SK-N-SH (cell line): ENCODE results near the gene TGFBI. TPM values are rescaled to one million over a fixed set of nuclear protein-coding genes. Genes with fewer than 3 reads are reported as not detected.

Source experiments
- CTCF ChIA-PET: fragments of 300-600, 350-600 bp; formaldehyde crosslinking; extraction: SDS; loops from one replicate; lab custom pipeline; 2021; lab: Yijun Ruan, JAX
- POLR2A ChIA-PET: fragments of 350-600 bp; sonication (Branson Sonifier 250); formaldehyde crosslinking; extraction: SDS; loops from one replicate; lab custom pipeline; 2020; ENCODE audit warnings: antibody characterized with exemption, inconsistent platforms; lab: Yijun Ruan, JAX
- DNase-seq: peaks from one replicate; pipeline ENCODE4 v3.0.0; 2012
- H2AFZ ChIP-seq: fragments of 200-600 bp; sonication (generic); 2 replicates; pipeline ENCODE4 v1.8.1; 2016; ENCODE audit warnings: antibody characterized with exemption, mild to moderate bottlenecking, low read depth
- H3F3A ChIP-seq: fragments of 200-600 bp; sonication (generic); replicated peaks from 2 replicates; pipeline ENCODE3; 2016; ENCODE audit warnings: antibody characterized with exemption, mild to moderate bottlenecking; ENCODE audit not compliant: insufficient read depth
- H3K27ac ChIP-seq, 2 experiments: fragments of 200-500 bp in 1 of 2; fragments of 200-600 bp in 1 of 2; sonication (Bioruptor generic) in 1 of 2; sonication (generic), shearing (Covaris generic) in 1 of 2; 2 replicates each; pipeline versions ENCODE4 v1.5.1 to v1.6.1; 2014 to 2016; ENCODE audit warnings: low read depth in 2 of 2, inconsistent platforms in 1 of 2, low read length in 1 of 2, mild to moderate bottlenecking in 1 of 2, mixed read lengths in 1 of 2
- H3K27me3 ChIP-seq: fragments of 200-600 bp; sonication (generic), shearing (Covaris generic); 2 replicates; pipeline ENCODE4 v1.6.1; 2016; ENCODE audit warnings: mixed run types; ENCODE audit not compliant: insufficient read depth
- H3K36me3 ChIP-seq, 2 experiments: fragments of 200-500 bp in 1 of 2; fragments of 200-600 bp in 1 of 2; sonication (Bioruptor generic) in 1 of 2; sonication (generic) in 1 of 2; replicated peaks in 1 of 2; 2 replicates each; pipeline versions ENCODE3 to v1.5.1; 2014 to 2016; ENCODE audit warnings: low read length in 1 of 2, mild to moderate bottlenecking in 1 of 2; ENCODE audit not compliant: insufficient read depth in 2 of 2, control insufficient read depth in 1 of 2
- H3K4me1 ChIP-seq, 2 experiments: fragments of 200-500 bp in 1 of 2; fragments of 200-600 bp in 1 of 2; sonication (Bioruptor generic) in 1 of 2; sonication (generic), shearing (Covaris generic) in 1 of 2; 2 replicates each; pipeline versions ENCODE4 v1.5.1 to v1.6.1; 2014 to 2016; ENCODE audit warnings: low read depth in 1 of 2, low read length in 1 of 2, mixed run types in 1 of 2; ENCODE audit not compliant: insufficient read depth in 2 of 2, control insufficient read depth in 1 of 2
- H3K4me2 ChIP-seq: fragments of 200-600 bp; sonication (generic), shearing (Covaris generic); 2 replicates; pipeline ENCODE4 v1.6.1; 2017; ENCODE audit warnings: mixed run types
- H3K4me3 ChIP-seq, 2 experiments: fragments of 200-500 bp in 1 of 2; fragments of 200-600 bp in 1 of 2; sonication (Bioruptor generic) in 1 of 2; sonication (generic), shearing (Covaris generic) in 1 of 2; 2 replicates each; pipeline versions ENCODE4 v1.5.1 to v1.8.1; 2014 to 2016; ENCODE audit warnings: low read depth in 2 of 2, inconsistent platforms in 1 of 2, low read length in 1 of 2, mild to moderate bottlenecking in 1 of 2, mixed read lengths in 1 of 2, moderate library complexity in 1 of 2
- H3K79me2 ChIP-seq: fragments of 200-600 bp; sonication (generic); 2 replicates; pipeline ENCODE4 v1.8.1; 2017; ENCODE audit warnings: mild to moderate bottlenecking; ENCODE audit not compliant: insufficient read depth
- H3K9ac ChIP-seq: fragments of 200-600 bp; sonication (generic); 2 replicates; pipeline ENCODE4 v1.6.1; 2017; ENCODE audit warnings: mixed run types
- H3K9me2 ChIP-seq: fragments of 200-600 bp; sonication (generic); 2 replicates; pipeline ENCODE4 v1.6.1; 2017; ENCODE audit warnings: mixed run types
- H3K9me3 ChIP-seq: fragments of 200-600 bp; sonication (generic); 2 replicates; pipeline ENCODE4 v1.6.1; 2017; ENCODE audit warnings: mixed run types, mild to moderate bottlenecking, moderate library complexity
- H4K20me1 ChIP-seq: fragments of 200-600 bp; sonication (generic); 2 replicates; pipeline ENCODE4 v1.6.1; 2017; ENCODE audit warnings: mild to moderate bottlenecking, mixed run types; ENCODE audit not compliant: insufficient read depth
- CHD2 ChIP-seq: fragments of 150-350 bp; IDR thresholded peaks from 2 replicates; pipeline ENCODE4 v1.6.1; 2018; ENCODE audit warnings: low read length; ENCODE audit not compliant: partially characterized antibody
- CTCF ChIP-seq: fragments of 200-600 bp; sonication (generic); IDR thresholded peaks from 2 replicates; pipeline ENCODE4 v1.6.1; 2017; ENCODE audit warnings: antibody characterized with exemption, mild to moderate bottlenecking, moderate library complexity
- EP300 ChIP-seq, 2 experiments: IDR thresholded peaks; 2 replicates each; pipeline versions ENCODE4 v1.4.0 to v1.6.1; 2012; ENCODE audit warnings: borderline replicate concordance in 1 of 2, low read depth in 1 of 2, low read length in 1 of 2
- EZH2phosphoT487 ChIP-seq: fragments of 200-600 bp; sonication (generic); IDR thresholded peaks from 2 replicates; pipeline ENCODE4 v1.6.1; 2017; ENCODE audit warnings: low read depth, mixed run types, mild to moderate bottlenecking, antibody characterized with exemption, moderate library complexity, borderline replicate concordance
- FOSL2 ChIP-seq: IDR thresholded peaks from 2 replicates; pipeline ENCODE4 v1.4.0; 2012; ENCODE audit warnings: low read depth, mild to moderate bottlenecking, moderate library complexity, borderline replicate concordance
- FOXJ3 ChIP-seq: sonication (generic); formaldehyde crosslinking; IDR thresholded peaks from 2 replicates; pipeline ENCODE4 v1.5.1; 2020; ENCODE audit warnings: mild to moderate bottlenecking, missing genetic modification reagents
- FOXM1 ChIP-seq: IDR thresholded peaks from 2 replicates; pipeline ENCODE4 v1.4.0; 2012; ENCODE audit warnings: low read depth, mild to moderate bottlenecking
- GATA2 ChIP-seq: sonication (generic); formaldehyde crosslinking; IDR thresholded peaks from 2 replicates; pipeline ENCODE4 v1.5.0; 2020; ENCODE audit warnings: mild to moderate bottlenecking, missing genetic modification reagents
- MEF2A ChIP-seq: IDR thresholded peaks from 2 replicates; pipeline ENCODE4 v1.4.0; 2012; ENCODE audit warnings: low read depth, borderline replicate concordance
- MXI1 ChIP-seq: IDR thresholded peaks from 2 replicates; pipeline ENCODE4 v1.6.1; 2012; ENCODE audit warnings: mild to moderate bottlenecking, low read depth, low read length, improper control_type of control experiment
- NFIC ChIP-seq: IDR thresholded peaks from 2 replicates; pipeline ENCODE4 v1.4.0; 2012; ENCODE audit warnings: borderline replicate concordance
- RFX5 ChIP-seq: IDR thresholded peaks from 2 replicates; pipeline ENCODE4 v1.6.1; 2012; ENCODE audit warnings: mild to moderate bottlenecking, improper control_type of control experiment, low read length
- SIN3A ChIP-seq: IDR thresholded peaks from 2 replicates; pipeline ENCODE4 v1.6.1; 2012; ENCODE audit warnings: low read depth, mild to moderate bottlenecking, low read length, moderate library complexity, borderline replicate concordance
- TAF1 ChIP-seq: IDR thresholded peaks from 2 replicates; pipeline ENCODE4 v1.6.1; 2012; ENCODE audit warnings: low read depth, mild to moderate bottlenecking, low read length, moderate library complexity, borderline replicate concordance
- TCF12 ChIP-seq: IDR thresholded peaks from 2 replicates; pipeline ENCODE4 v1.4.0; 2012
- USF2 ChIP-seq: fragments of 150-350 bp; IDR thresholded peaks from 2 replicates; pipeline ENCODE4 v1.6.1; 2017; ENCODE audit warnings: antibody characterized with exemption, low read length, low read depth, borderline replicate concordance
- WGBS: methylation state at CpG from one replicate; pipeline ENCODE4 v1.1.6; 2017; ENCODE audit warnings: low lambda C conversion rate; 5-methylcytosine and 5-hydroxymethylcytosine counted together
- polyA plus RNA-seq, 3 experiments: library from polyadenylated mRNA; depleted of rRNA; stranded (reverse); fragments of >200 nt; gene quantifications; 2 replicates each; pipeline ENCODE4 v1.2.3, GENCODE V29; 2012

TGFBI gene
- polyA plus RNA-seq, 1 of the 3 experiments (the other 2 are of a cell fraction): 2,678 TPM

GRCh38 chr5:136063778-136064465 lies 35.1 kb downstream of the TGFBI start:
- Histone ChIP-seq H3K9ac (no peak overlapping the region), H3K4me3 (no peak overlapping the region), H3F3A (peaks cover 91% of the 10 kb centered on the region), H3K27ac (peak overlapping the region in 1 of 2 experiments; percentile 30; a peak in 1 of 4 replicates), H2AFZ (no peak overlapping the region), H3K9me2 (no peaks in the 10 kb centered on the region), H3K9me3 (no peaks in the 10 kb centered on the region), H3K4me1 (peaks cover 0 to 4% of the 10 kb centered on the region in 2 experiments; a peak in 1 of 4 replicates), H3K36me3 (peaks cover 51 to 57% of the 10 kb centered on the region in 2 experiments), H3K27me3 (no peaks in the 10 kb centered on the region), H4K20me1 (0 out of 2 replicates have a peak, but pooled peaks cover 2% of the 10 kb centered on the region), H3K4me2 (no peak overlapping the region), H3K79me2 (no peaks in the 10 kb centered on the region)
- POLR2A ChIA-PET: no interaction called here
- 89% methylated on average over 8 of the region's 8 CpGs for WGBS
- CTCF ChIA-PET: interaction anchor here (1.4 to 4.2 kb wide), 5 partner anchors 12 to 149 kb away, joined by 3 to 19 read pairs (median 10); no protein-coding TSS in a partner anchor
- TF ChIP-seq EZH2phosphoT487: no peak
- no peak for TF ChIP-seq CHD2
- no peak for TF ChIP-seq SIN3A
- TF ChIP-seq GATA2: no peak
- no peak for TF ChIP-seq TCF12
- no peak for TF ChIP-seq TAF1
- TF ChIP-seq RFX5: no peak
- TF ChIP-seq FOXJ3: no peak
- no peak for DNase-seq

GRCh38 chr5:136064510-136064909 lies 35.7 kb downstream of the TGFBI start:
- H3K9ac ChIP-seq: no peak overlapping the region
- POLR2A ChIA-PET: no interaction called here

More at GRCh38 chr5:136064510-136064909, 35.7 kb downstream of the TGFBI start:
- peak overlapping the region in 1 of 2 experiments; percentile 30; a peak in 3 of 4 replicates for H3K27ac ChIP-seq
- no peak for TF ChIP-seq EP300 (IDR thresholded peaks at IDR 0.05; ENCODE audit: borderline replicate concordance in 1 of 2, low read depth in 1 of 2, low read length in 1 of 2)
- no peak for TF ChIP-seq MXI1
- no peak for TF ChIP-seq RFX5
- TF ChIP-seq CHD2: no peak
- no peak for TF ChIP-seq NFIC
- TF ChIP-seq EZH2phosphoT487: no peak
- TF ChIP-seq FOSL2: no peak
- TF ChIP-seq CTCF: no peak; the same call in 1 of the 2 replicates
- TF ChIP-seq USF2: no peak
- TF ChIP-seq MEF2A: no peak
- no peak for TF ChIP-seq FOXM1
- TF ChIP-seq, all 33 proteins: peak for 0
- Histone ChIP-seq H3K4me2 (no peak overlapping the region), H2AFZ (no peak overlapping the region), H3K9me3 (no peaks in the 10 kb centered on the region), H3F3A (peaks cover 91% of the 10 kb centered on the region), H3K36me3 (peaks cover 46 to 57% of the 10 kb centered on the region in 2 experiments), H3K79me2 (no peaks in the 10 kb centered on the region), H3K4me3 (no peak overlapping the region), H3K4me1 (no peaks in the 10 kb centered on the region), H4K20me1 (0 out of 2 replicates have a peak, but pooled peaks cover 2% of the 10 kb centered on the region), H3K27me3 (no peaks in the 10 kb centered on the region), H3K9me2 (no peaks in the 10 kb centered on the region)
- CTCF ChIA-PET: interaction anchor here (1.2 to 4.2 kb wide), 4 partner anchors 11 to 148 kb away, joined by 3 to 19 read pairs (median 12); no protein-coding TSS in a partner anchor
- DNase-seq: no peak
- WGBS: 79% methylated on average over 4 of the region's 4 CpGs
